IMR-90 (cell line): Measurements from ENCODE around the gene SLC6A16. TPM values are rescaled to one million over a fixed set of nuclear protein-coding genes. Genes with fewer than 3 reads are reported as not detected.

ENCODE experiments used
- ATAC-seq: fragments of 200-7000 bp; cut with Tn5 transposase; 2 replicates; pipeline ENCODE4 v1.9.1; 2020; ENCODE audit warnings: low read depth, mild to moderate bottlenecking, moderate library complexity
- Bru-seq: library from RNA; stranded (reverse); fragments of 400-500 nt; gene quantifications from one replicate; lab custom pipeline; 2021; lab: Mats Ljungman, UMichigan
- BruChase-seq, 2 experiments: library from RNA; stranded (reverse); fragments of 400-500 nt; gene quantifications; one replicate each; lab custom pipeline; 2021; lab: Mats Ljungman, UMichigan
- BruUV-seq: library from RNA; stranded (reverse); fragments of 400-500 nt; replicated peaks from 2 replicates; lab custom pipeline; 2021; lab: Mats Ljungman, UMichigan
- CTCF ChIA-PET: fragments of 300-600 bp; formaldehyde crosslinking; extraction: SDS; loops from one replicate; lab custom pipeline; 2021; ENCODE audit warnings: antibody characterized with exemption; lab: Yijun Ruan, JAX
- POLR2A ChIA-PET: fragments of 300-600 bp; sonication (Branson Sonifier 250); formaldehyde crosslinking; loops from one replicate; lab custom pipeline; 2022; ENCODE audit warnings: antibody characterized with exemption; ENCODE audit not compliant: unreplicated experiment; lab: Charles Lee
- DNase-seq: peaks from one replicate; pipeline ENCODE4 v3.0.0; 2013
- H2AFZ ChIP-seq: replicated peaks from 2 replicates; pipeline ENCODE3; 2013; ENCODE audit warnings: low read length, mild to moderate bottlenecking; ENCODE audit not compliant: poor library complexity
- H2AK5ac ChIP-seq: 2 replicates; pipeline ENCODE4 v1.6.1; 2013; ENCODE audit warnings: low read depth, low read length, inconsistent platforms
- H2AK9ac ChIP-seq: replicated peaks from 2 replicates; pipeline ENCODE3; 2013; ENCODE audit warnings: mild to moderate bottlenecking, low read depth, low read length, moderate library complexity; ENCODE audit not compliant: poor library complexity
- H2BK120ac ChIP-seq: 2 replicates; pipeline ENCODE4 v1.6.1; 2013; ENCODE audit warnings: low read depth, low read length, inconsistent platforms
- H2BK15ac ChIP-seq: 3 replicates; pipeline ENCODE4 v1.6.1; 2013; ENCODE audit warnings: low read depth, low read length, inconsistent platforms
- H2BK20ac ChIP-seq: 2 replicates; pipeline ENCODE4 v1.6.1; 2013; ENCODE audit warnings: low read depth, mild to moderate bottlenecking, inconsistent platforms, low read length, moderate library complexity
- H2BK5ac ChIP-seq: 2 replicates; pipeline ENCODE4 v1.6.1; 2013; ENCODE audit warnings: mild to moderate bottlenecking, low read depth, low read length, inconsistent platforms; ENCODE audit not compliant: poor library complexity, severe bottlenecking
- H3K14ac ChIP-seq: replicated peaks from 2 replicates; pipeline ENCODE4 v1.6.1; 2013; ENCODE audit warnings: low read depth, low read length, inconsistent platforms
- H3K18ac ChIP-seq: 2 replicates; pipeline ENCODE4 v1.6.1; 2013; ENCODE audit warnings: low read depth, low read length, control low read depth
- H3K23ac ChIP-seq: 2 replicates; pipeline ENCODE4 v1.6.1; 2013; ENCODE audit warnings: low read depth, low read length, inconsistent platforms
- H3K27ac ChIP-seq: 2 replicates; pipeline ENCODE4 v1.5.1; 2013; ENCODE audit warnings: mild to moderate bottlenecking, control low read depth, low read length; ENCODE audit not compliant: insufficient read depth
- H3K27me3 ChIP-seq: 2 replicates; pipeline ENCODE4 v1.6.1; 2013; ENCODE audit warnings: low read length; ENCODE audit not compliant: control insufficient read depth, insufficient read depth
- H3K36me3 ChIP-seq: 2 replicates; pipeline ENCODE4 v1.6.1; 2013; ENCODE audit warnings: low read length, mixed read lengths; ENCODE audit not compliant: control insufficient read depth, insufficient read depth
- H3K4ac ChIP-seq: 2 replicates; pipeline ENCODE4 v1.6.1; 2013; ENCODE audit warnings: low read depth, low read length, inconsistent platforms
- H3K4me1 ChIP-seq: 2 replicates; pipeline ENCODE4 v1.6.1; 2013; ENCODE audit warnings: low read length, mixed read lengths; ENCODE audit not compliant: control insufficient read depth, insufficient read depth
- H3K4me2 ChIP-seq: 2 replicates; pipeline ENCODE4 v1.6.1; 2013; ENCODE audit warnings: low read depth, mild to moderate bottlenecking, control low read depth, low read length, moderate library complexity
- H3K4me3 ChIP-seq: 2 replicates; pipeline ENCODE4 v1.5.1; 2013; ENCODE audit warnings: low read depth, mild to moderate bottlenecking, control low read depth, low read length, moderate library complexity; ENCODE audit not compliant: insufficient read depth
- H3K56ac ChIP-seq: 2 replicates; pipeline ENCODE4 v1.6.1; 2013; ENCODE audit warnings: low read length, inconsistent platforms; ENCODE audit not compliant: insufficient read depth; ENCODE audit errors: extremely low read depth
- H3K79me1 ChIP-seq, 2 experiments: 2 replicates each; pipeline ENCODE4 v1.6.1; 2013; ENCODE audit warnings: low read length in 2 of 2, inconsistent platforms in 1 of 2, low read depth in 1 of 2
- H3K9ac ChIP-seq: 2 replicates; pipeline ENCODE4 v1.6.1; 2013; ENCODE audit warnings: low read depth, low read length, control low read depth
- H3K9me1 ChIP-seq: 2 replicates; pipeline ENCODE4 v1.6.1; 2013; ENCODE audit warnings: low read length, inconsistent platforms; ENCODE audit not compliant: insufficient read depth
- H3K9me3 ChIP-seq: 2 replicates; pipeline ENCODE4 v1.6.1; 2013; ENCODE audit warnings: low read length; ENCODE audit not compliant: control insufficient read depth, insufficient read depth
- H4K20me1 ChIP-seq: 2 replicates; pipeline ENCODE4 v1.6.1; 2013; ENCODE audit warnings: low read length, inconsistent platforms; ENCODE audit not compliant: insufficient read depth
- H4K5ac ChIP-seq: 2 replicates; pipeline ENCODE4 v1.6.1; 2013; ENCODE audit warnings: mild to moderate bottlenecking, low read depth, low read length, control low read depth
- H4K8ac ChIP-seq, 2 experiments: 2 replicates each; pipeline ENCODE4 v1.6.1; 2013; ENCODE audit warnings: low read depth in 2 of 2, low read length in 2 of 2, control low read depth in 1 of 2, inconsistent platforms in 1 of 2
- H4K91ac ChIP-seq: 2 replicates; pipeline ENCODE4 v1.6.1; 2013; ENCODE audit warnings: low read depth, low read length, inconsistent platforms; ENCODE audit not compliant: insufficient read depth
- BHLHE40 ChIP-seq: fragments of 150-350 bp; IDR thresholded peaks from 2 replicates; pipeline ENCODE4 v1.6.1; 2016; ENCODE audit warnings: mild to moderate bottlenecking, low read depth, low read length
- CHD1 ChIP-seq: IDR thresholded peaks from 2 replicates; pipeline ENCODE4 v1.6.1; 2012; ENCODE audit warnings: low read depth, low read length, improper control_type of control experiment
- ELK1 ChIP-seq: fragments of 150-350 bp; IDR thresholded peaks from 2 replicates; pipeline ENCODE4 v1.6.1; 2016; ENCODE audit warnings: low read depth, mild to moderate bottlenecking, low read length, moderate library complexity, borderline replicate concordance
- FOS ChIP-seq: fragments of 150-350 bp; IDR thresholded peaks from 2 replicates; pipeline ENCODE4 v1.6.1; 2016; ENCODE audit warnings: low read depth, low read length
- MAFK ChIP-seq: IDR thresholded peaks from 2 replicates; pipeline ENCODE4 v1.6.1; 2012; ENCODE audit warnings: low read depth, low read length, improper control_type of control experiment
- MAZ ChIP-seq: IDR thresholded peaks from 2 replicates; pipeline ENCODE4 v1.6.1; 2012; ENCODE audit warnings: low read depth, mild to moderate bottlenecking, low read length, improper control_type of control experiment, moderate library complexity, borderline replicate concordance
- NFE2L2 ChIP-seq: fragments of 150-350 bp; IDR thresholded peaks from 2 replicates; pipeline ENCODE4 v1.6.1; 2016; ENCODE audit warnings: low read depth, mild to moderate bottlenecking, low read length
- RAD21 ChIP-seq: IDR thresholded peaks from 2 replicates; pipeline ENCODE4 v1.6.1; 2012; ENCODE audit warnings: low read length, improper control_type of control experiment
- RCOR1 ChIP-seq: IDR thresholded peaks from 2 replicates; pipeline ENCODE4 v1.6.1; 2012; ENCODE audit warnings: mild to moderate bottlenecking, low read length, improper control_type of control experiment; ENCODE audit not compliant: insufficient replicate concordance
- WGBS, 2 experiments: methylation state at CpG; one replicate each; pipeline versions ENCODE4 v1.1.5 to v1.1.7; 2013; ENCODE audit warnings: missing lambda C conversion rate in 2 of 2; ENCODE audit not compliant: insufficient read length in 1 of 2; ENCODE audit errors: extremely low coverage in 2 of 2; 5-methylcytosine and 5-hydroxymethylcytosine counted together
- dilution Hi-C: fragments of 300-500 bp; cut with HindIII; formaldehyde crosslinking; loops from one replicate; pipeline ENCODE4 v1.14.3; 2018; ENCODE audit warnings: low sequenced_read_pairs; ENCODE audit not compliant: unreplicated experiment
- in situ Hi-C: fragments of 300-500 bp; cut with MboI; formaldehyde crosslinking; loops from 3 replicates; pipeline ENCODE4 v1.14.3; 2019; ENCODE audit warnings: low sequenced_read_pairs, inconsistent platforms, mixed read lengths
- intact Hi-C: fragments of 100-400 bp; cut with micrococcal nuclease; formaldehyde crosslinking; loops from 2 replicates; pipeline ENCODE4 v1.10.0; 2022
- long read RNA-seq: library from polyadenylated mRNA; unstranded; transcript quantifications from one replicate; pipeline ENCODE4 v2.0.0, GENCODE V29; 2021; ENCODE audit not compliant: unreplicated experiment
- polyA plus RNA-seq, 3 experiments: library from polyadenylated mRNA; depleted of rRNA; stranded (reverse); fragments of >200 nt; gene quantifications; 2 replicates each; pipeline ENCODE4 v1.2.3, GENCODE V29; 2012; ENCODE audit warnings: low replicate concordance in 1 of 3
- total RNA-seq: library from RNA; depleted of rRNA; stranded (reverse); fragments of >200 nt; gene quantifications from 2 replicates; pipeline ENCODE4 v1.2.3, GENCODE V29; 2012; rRNA removed

Gene SLC6A16
- total RNA-seq (under 0.01 and 0.18 TPM in 2 replicates), polyA plus RNA-seq (2012; rRNA removed) (0.76 and 0.89 TPM in 2 replicates), Bru-seq, nascent RNA (percentile 81 among the genes with signal in this experiment), BruChase-seq, experiment 1, labeled RNA remaining after a 6-hour chase (percentile 97 among the genes with signal in this experiment), BruChase-seq, experiment 2, labeled RNA remaining after a 2-hour chase (percentile 97 among the genes with signal in this experiment)
- 0.20 and 0.30 TPM in 2 replicates for polyA plus RNA-seq (2012; cell fraction: cytosol; rRNA removed)
- polyA plus RNA-seq (2012; cell fraction: nucleus; rRNA removed; ENCODE audit: low replicate concordance): 3.8 and 14.8 TPM in 2 replicates
- long read RNA-seq, partial matches to known transcripts: 0 of 1 reads
- long read RNA-seq, other reads (novel, unspliced or antisense): 1 of 1 reads

GRCh38 chr19:49324801-49325576 lies at the start of gene SLC6A16:
SLC6A16 (minus strand) TSS chr19:49325191; CDS start chr19:49311347, 13,844 bp downstream.
- Histone ChIP-seq H3K4me1 (no peaks in the 10 kb centered on the region), H3K9me3 (no peaks in the 10 kb centered on the region; the same call in 1 of the 2 replicates), H2AK9ac (no peak within 1 kb of the TSS), H4K8ac (no peak within 1 kb of the TSS), H4K20me1 (no peaks in the 10 kb centered on the region), H2BK5ac (no peak within 1 kb of the TSS), H3K4me3 (no peak within 1 kb of the TSS), H3K36me3 (peaks cover 2% of the 10 kb centered on the region), H3K14ac (no peak within 1 kb of the TSS), H2BK20ac (no peak within 1 kb of the TSS), H3K27ac (no peak within 1 kb of the TSS), H2BK15ac (no peak within 1 kb of the TSS), H3K56ac (no peak within 1 kb of the TSS), H4K91ac (no peak within 1 kb of the TSS), H3K18ac (no peak within 1 kb of the TSS), H3K4me2 (no peak within 1 kb of the TSS), H3K23ac (no peak within 1 kb of the TSS), H3K27me3 (no peaks in the 10 kb centered on the region), H2BK120ac (no peak within 1 kb of the TSS), H3K79me1 (no peaks in the 10 kb centered on the region), H2AFZ (peak within 1 kb of the TSS; percentile 33), H4K5ac (no peak within 1 kb of the TSS), H3K9me1 (no peaks in the 10 kb centered on the region), H3K9ac (no peak within 1 kb of the TSS), H3K4ac (no peak within 1 kb of the TSS), H2AK5ac (no peak within 1 kb of the TSS)
- DNase-seq (no peak), ATAC-seq (no peak)
- BruUV-seq: no TSS peak
- TF ChIP-seq RAD21 (no peak), FOS (no peak), NFE2L2 (no peak), BHLHE40 (no peak), RCOR1 (no peak), ELK1 (no peak), MAZ (no peak), MAFK (no peak), CHD1 (no peak)
- in situ Hi-C loops: no loop called here
- CTCF ChIA-PET: no interaction called here
- dilution Hi-C loops: no loop called here
- intact Hi-C loops: no loop called here
- WGBS, 2 experiments: 79% methylated on average over 4 of the region's 38 CpGs; no CpG with 5 or more reads in 1 of the 2 experiments
- POLR2A ChIA-PET: no interaction called here
